Activated CD8-positive, alpha-beta memory T cell treated with anti-CD3 and anti-CD28 coated beads for 36 hours (primary cell): ENCODE data around the gene ZNF385C. TPM values are rescaled to one million over a fixed set of nuclear protein-coding genes. Genes with fewer than 3 reads are reported as not detected.

Experiments
- CTCF ChIA-PET: fragments of 350-600 bp; sonication (Branson Sonifier 250); formaldehyde crosslinking; loops from one replicate; lab custom pipeline; 2021; ENCODE audit warnings: antibody characterized with exemption; lab: Charles Lee
- POLR2A ChIA-PET: fragments of 350-600 bp; sonication (Branson Sonifier 250); formaldehyde crosslinking; loops from one replicate; lab custom pipeline; 2021; ENCODE audit warnings: antibody characterized with exemption; lab: Charles Lee
- total RNA-seq, 2 experiments: library from RNA; stranded (reverse); gene quantifications; one replicate each; pipeline ENCODE4 v1.2.3, GENCODE V29; 2021

ZNF385C gene
- total RNA-seq, 2 experiments from 2014 or later = 0.10 TPM; not detected in 1

DNA sequence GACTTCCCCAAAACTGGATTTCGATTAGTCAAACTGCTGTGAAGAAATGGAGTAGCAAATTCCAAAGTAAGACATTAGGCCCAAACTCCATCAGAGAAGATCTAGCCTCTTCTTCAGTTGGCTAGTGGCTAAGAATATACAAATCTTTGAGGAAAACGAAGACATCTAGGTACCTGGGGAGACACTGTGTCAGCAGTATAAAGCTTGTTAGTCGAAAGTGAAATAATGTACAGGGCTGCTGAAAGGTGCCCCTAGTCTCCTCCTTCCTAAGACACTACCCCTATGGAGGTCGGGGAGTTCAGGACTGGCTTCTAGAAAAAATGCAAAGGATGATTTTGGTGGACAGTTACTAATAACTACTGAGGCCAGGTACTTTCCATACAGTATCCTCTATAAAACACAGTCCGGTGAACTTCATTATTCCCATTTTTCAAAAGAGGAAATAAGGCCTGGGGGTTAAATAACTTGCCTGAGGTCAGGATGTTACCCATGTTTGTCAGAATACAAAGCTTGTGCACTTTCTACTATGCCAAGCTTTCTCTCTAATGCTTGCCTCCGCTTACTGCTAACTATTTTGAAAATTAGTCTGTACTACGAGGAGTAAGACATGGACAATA is 96.0 kb downstream of the ZNF385C start:
- ChIA-PET POLR2A (interaction anchor here (0.6 kb wide), 1 partner anchor 36 kb away, joined by 4 read pairs; no protein-coding TSS in a partner anchor), CTCF (interaction anchor here (2.2 kb wide), 1 partner anchor 23 kb away, joined by 5 read pairs; no protein-coding TSS in a partner anchor)

DNA sequence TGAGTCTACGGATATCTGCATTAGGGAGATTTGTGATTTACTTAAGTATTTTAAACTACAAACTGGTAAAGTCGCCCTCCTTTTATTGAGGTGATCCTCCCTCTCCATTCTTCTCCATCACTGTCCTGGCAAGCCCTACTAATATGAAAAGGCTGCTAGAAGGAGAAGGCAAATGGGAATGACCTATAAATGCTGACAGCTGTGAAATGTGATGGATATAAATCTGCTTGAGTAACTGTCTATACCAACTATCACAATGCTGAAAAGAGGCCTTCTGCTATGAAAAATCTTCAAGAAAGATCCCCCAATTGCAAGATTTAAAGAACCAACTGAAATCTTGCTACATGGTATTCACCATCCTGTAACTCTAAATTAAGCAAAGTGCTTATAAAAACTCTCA is 96.5 kb downstream of the ZNF385C start:
- CTCF ChIA-PET = interaction anchor here (2.2 kb wide), 1 partner anchor 23 kb away, joined by 5 read pairs; no protein-coding TSS in a partner anchor
- POLR2A ChIA-PET = interaction anchor here (0.6 kb wide), 1 partner anchor 36 kb away, joined by 4 read pairs; no protein-coding TSS in a partner anchor

DNA sequence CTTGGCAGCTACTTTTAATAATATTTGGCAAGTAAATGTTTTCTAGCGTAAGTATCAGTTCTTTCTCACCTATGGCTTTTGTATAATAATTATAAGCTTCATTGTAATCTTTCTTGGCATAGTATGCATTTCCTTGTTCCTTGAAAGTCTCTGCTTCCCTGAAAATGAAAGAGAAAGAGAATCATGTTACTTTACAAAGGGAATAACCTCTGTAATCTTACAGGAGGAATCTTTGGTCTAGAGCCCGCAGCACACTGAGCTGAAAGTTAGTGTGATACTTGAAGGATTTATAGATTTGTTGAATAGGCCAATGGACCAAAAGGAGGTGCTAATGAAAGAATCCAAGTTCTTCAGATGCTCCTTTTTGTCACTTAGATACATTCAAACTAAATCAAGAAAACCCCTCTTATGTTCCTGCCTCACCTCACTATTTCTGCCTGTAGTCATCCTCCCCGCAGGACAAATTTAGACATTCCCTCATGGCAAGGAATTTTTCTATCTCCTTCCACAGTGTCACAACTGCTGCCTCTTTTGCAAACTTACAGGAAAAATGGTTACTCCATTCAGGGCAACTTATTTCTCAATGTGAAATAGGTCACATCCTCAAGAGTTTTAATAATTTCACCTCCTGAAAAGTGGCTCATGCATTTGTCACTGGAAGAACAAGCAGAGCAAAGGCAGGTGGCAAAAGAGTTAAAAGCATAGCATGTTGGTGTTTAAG is 97.7 kb downstream of the ZNF385C start:
- POLR2A ChIA-PET = no interaction called here
- CTCF ChIA-PET = interaction anchor here (1.0 kb wide), 1 partner anchor 13 kb away, joined by 3 read pairs; no protein-coding TSS in a partner anchor

DNA sequence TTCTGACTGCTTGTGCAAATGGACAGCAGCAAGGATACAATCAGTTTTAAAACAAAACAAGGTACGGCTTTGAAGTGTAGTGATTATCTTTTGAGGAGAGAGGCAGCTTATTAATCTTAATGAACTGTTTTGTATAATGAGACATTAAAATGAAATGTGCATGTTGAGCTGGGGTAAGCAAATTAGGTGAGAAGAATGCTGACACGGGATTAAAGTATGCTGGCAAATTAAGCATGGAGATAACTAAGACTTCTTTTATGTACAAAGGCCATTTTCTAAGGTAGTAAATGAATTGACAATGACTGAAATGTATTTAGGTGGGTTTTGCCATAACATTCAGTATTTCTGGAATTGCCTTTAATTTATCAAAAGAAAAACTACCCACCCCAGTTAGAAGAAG is 99.8 kb downstream of the ZNF385C start:
- CTCF ChIA-PET = interaction anchor here (0.9 kb wide), 1 partner anchor 17 kb away, joined by 3 read pairs; no protein-coding TSS in a partner anchor
- POLR2A ChIA-PET = no interaction called here

GRCh38 chr17:41996855-41997164 is 101.5 kb downstream of the ZNF385C start:
- CTCF ChIA-PET = no interaction called here
- POLR2A ChIA-PET = no interaction called here

DNA sequence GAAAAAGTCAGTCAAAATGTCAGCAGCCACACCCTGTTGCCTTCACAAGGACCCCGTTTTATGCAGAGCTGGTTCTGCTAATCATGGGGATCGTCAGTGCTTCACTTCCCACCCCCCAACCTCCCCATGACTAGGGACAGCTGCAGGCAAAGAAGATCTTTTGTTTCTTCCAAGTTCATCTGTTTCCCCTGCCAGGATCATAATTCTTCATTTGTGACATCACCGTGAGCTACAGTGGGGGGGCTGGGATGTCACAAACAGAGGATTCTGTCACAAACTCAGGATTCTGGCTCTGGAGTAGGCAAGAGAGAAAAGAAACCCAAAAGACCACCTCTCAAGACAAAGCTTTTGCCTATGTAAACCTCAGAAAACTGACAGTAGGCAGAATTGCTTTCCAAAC is 105.7 kb downstream of the ZNF385C start:
- CTCF ChIA-PET = interaction anchor here (1.0 to 1.4 kb wide), 2 partner anchors 26 to 29 kb away, joined by 3 to 4 read pairs; no protein-coding TSS in a partner anchor
- POLR2A ChIA-PET = interaction anchor here (0.7 kb wide), 1 partner anchor 24 kb away, joined by 3 read pairs; the partner anchor contains the start of gene DNAJC7

DNA sequence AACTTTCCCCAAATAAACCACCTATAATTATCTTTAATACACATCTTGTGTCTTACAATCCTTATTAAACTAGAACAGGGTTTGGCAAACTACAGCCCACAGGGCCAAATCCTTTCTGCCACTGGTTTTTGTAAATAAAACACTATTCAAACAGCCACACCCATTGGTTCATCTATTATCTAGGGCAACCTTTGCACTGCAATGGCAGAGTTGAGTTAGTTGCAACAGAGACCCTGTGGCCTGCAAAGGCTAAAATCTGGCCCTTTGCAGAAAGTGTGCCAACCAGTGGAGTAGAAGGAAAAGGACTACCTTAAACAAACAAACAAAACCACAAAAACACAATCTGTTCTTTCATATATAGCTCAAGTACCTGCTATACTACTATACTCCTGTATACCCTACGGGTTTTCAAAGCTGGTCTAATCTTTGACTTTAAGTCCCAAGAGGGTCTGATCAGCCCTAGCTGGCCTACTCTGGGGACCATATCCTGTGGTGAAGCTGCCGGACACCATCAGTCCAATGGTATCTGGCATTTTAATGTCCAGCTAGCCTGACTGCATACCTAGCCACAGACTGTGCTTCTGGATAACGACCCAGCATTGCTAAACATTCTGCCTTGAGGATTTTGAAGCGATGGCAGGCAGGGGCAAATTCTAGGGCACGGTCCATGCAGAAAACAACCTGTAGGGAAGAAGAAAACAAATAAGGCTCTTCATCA is 108.4 kb downstream of the ZNF385C start:
- CTCF ChIA-PET = interaction anchor here (1.6 kb wide), 1 partner anchor 29 kb away, joined by 4 read pairs; no protein-coding TSS in a partner anchor
- POLR2A ChIA-PET = no interaction called here

DNA sequence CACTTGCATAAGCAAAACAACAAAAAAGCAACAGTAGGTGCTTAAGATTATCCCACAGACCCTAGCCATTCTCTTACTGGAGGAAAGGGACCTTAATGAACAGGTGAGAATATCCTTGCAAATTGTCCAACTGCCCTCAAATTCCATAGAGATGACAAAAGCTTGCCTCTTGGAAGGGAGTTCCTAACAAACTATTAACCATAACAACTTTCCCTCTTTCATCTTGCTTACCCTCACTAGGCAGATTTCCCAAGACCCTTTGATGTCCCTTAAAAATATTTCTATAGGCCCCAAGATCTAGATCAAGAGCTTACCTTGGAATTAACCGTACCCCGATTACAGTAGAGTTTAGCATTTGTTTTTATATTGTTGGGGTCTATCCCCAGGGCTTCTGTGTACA is 109.9 kb downstream of the ZNF385C start:
- ChIA-PET CTCF (interaction anchor here (0.8 to 1.6 kb wide), 3 partner anchors 12 to 31 kb away, joined by 3 to 4 read pairs (median 4); no protein-coding TSS in a partner anchor), POLR2A (no interaction called here)

GRCh38 chr17:41987642-41988041 is 110.6 kb downstream of the ZNF385C start:
- ChIA-PET POLR2A (no interaction called here), CTCF (interaction anchor here (1.5 kb wide), 2 partner anchors 13 to 25 kb away, joined by 3 to 4 read pairs; no protein-coding TSS in a partner anchor)

DNA sequence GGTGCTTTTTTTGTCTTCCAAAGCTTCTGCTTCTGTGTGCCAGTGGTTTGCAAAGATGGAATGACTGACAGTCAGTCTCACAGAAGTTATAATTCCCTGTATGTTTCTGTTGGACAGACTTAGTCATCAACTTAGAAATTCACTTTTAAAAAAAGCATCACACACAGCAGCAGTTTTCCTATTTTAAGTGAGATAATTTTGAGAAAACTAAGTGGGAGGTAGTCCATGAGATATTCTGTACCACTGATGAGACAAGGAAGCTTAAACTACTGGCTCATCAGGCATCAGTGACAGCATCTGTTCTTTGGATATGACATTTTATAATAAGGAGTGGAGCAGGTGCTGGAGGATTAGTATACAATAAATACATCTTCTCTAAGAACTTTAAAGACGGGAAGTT is 111.6 kb downstream of the ZNF385C start:
- ChIA-PET CTCF (interaction anchor here (0.6 to 1.7 kb wide), 3 partner anchors 9 to 440 kb away, joined by 3 to 4 read pairs (median 4); no protein-coding TSS in a partner anchor), POLR2A (no interaction called here)

- ChIA-PET POLR2A (interaction anchor here (0.6 kb wide), 1 partner anchor 32 kb away, joined by 4 read pairs; the partner anchor contains the start of gene DNAJC7), CTCF (interaction anchor here (0.6 to 1.7 kb wide), 2 partner anchors 9 to 439 kb away, joined by 4 read pairs; no protein-coding TSS in a partner anchor)
Observed at GRCh38 chr17:41985919-41986318, 112.4 kb downstream of the ZNF385C start.

GRCh38 chr17:41984454-41984853 is 113.8 kb downstream of the ZNF385C start:
- ChIA-PET CTCF (no interaction called here), POLR2A (interaction anchor here (0.7 to 0.9 kb wide), 2 partner anchors 17 to 31 kb away, joined by 3 read pairs; no protein-coding TSS in a partner anchor)

DNA sequence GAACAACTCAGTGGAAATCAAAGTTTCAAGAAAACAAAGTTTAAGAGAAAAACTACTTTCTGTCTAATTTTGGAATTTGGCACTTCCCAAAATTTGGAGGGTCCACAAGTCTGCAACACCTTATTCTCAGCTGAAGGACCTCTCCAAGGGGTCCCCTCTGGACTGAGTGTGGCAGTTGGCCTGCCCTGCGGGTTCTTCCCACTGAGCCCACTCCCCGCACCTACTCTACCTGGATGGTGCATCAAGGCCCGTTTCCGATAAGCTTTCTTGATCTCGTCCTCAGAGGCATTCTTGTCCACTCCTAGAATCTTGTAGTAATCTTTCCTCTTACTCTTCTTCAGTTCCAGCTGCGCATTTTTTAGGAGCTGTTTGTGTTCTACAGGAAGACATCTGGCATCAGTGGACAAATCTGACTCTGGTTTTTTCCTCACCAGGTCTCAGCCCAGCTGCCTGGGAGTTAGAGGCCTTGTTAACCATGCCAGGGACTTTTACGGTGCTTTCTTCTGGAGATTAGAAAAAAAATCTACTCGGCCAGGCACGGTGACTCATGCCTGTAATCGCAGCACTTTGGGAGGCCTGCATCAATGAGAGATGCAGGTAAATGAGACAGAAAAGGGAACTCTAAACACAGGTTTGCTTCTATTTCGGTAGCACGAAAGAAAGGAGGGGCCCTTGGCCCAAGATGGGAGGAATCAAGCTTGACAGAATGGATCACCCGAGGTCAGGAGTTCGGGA is 116.1 kb downstream of the ZNF385C start:
- ChIA-PET POLR2A (no interaction called here), CTCF (no interaction called here)

DNA sequence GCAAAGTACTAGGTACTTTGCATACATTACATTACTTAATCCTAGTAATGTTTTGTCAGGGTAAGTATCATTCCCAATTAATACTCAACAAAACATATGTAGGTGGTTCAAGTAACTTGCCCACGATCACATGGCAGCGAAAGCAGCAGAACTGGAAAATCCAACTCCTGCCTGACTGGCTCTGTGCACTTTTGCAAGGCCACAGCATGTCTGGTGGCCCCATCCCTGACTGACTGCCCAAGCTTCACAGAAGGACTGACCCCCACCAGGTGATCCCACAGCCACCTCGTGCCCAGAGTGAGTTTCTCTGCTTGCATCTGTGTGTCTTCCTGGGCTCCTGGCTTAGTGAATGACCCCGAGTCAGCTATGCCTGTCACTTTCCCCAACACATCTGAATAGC is 120.3 kb downstream of the ZNF385C start:
- ChIA-PET POLR2A (no interaction called here), CTCF (interaction anchor here (1.0 kb wide), 1 partner anchor 8 kb away, joined by 4 read pairs; no protein-coding TSS in a partner anchor)

DNA sequence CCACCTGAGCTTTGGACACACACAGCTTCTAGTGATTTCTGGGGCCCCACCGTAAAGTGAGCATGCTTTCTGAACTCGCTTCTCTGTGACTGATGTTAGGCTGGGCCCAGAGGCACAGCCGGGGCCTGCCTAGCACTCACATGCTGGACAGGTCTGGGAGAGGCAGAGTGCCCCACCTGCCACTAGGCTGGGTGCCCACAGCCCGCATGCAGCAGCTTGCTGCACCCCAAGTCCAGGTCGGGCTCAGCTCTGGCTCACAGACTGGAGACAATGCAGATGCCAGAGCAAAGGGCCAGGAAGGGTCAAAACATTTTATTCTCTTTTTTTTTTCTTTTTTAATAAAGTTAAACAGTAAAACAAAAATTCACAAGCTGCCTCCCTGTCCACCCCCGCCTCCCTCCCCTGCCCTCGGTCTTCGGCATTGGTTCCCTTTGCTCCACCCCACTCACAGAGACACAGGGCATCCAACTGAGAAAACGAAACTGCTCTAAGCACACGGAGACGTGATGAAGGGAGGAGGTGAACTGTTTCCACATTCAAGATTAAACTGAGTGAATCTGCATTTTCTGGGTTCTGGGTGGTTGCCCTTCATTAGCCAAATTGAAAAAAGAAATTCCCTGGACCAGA is 122.0 kb downstream of the ZNF385C start:
- CTCF ChIA-PET = interaction anchor here (0.7 kb wide), 1 partner anchor 12 kb away, joined by 3 read pairs; no protein-coding TSS in a partner anchor
- POLR2A ChIA-PET = no interaction called here
